ENCODE data around the gene CERS5.

- TF ChIP-seq ZNF274 (IDR thresholded peaks at IDR 0.05; ENCODE audit: low read depth, low read length) (no peak), YY1 (IDR thresholded peaks at IDR 0.05; ENCODE audit: insufficient read depth, insufficient read length) (no peak), SUZ12 (IDR thresholded peaks at IDR 0.05; ENCODE audit: extremely low read depth, insufficient read depth, insufficient read length) (no peak)
Measured at GRCh38 chr12:50097952-50098351, 69.2 kb downstream of the CERS5 start.

Data from NT2/D1 (cell line).